Bone marrow (tissue), 2 donors: Measurements from ENCODE around the gene FOSL2.

Experiments used
- DNase-seq, 2 donors: peaks; one replicate each; lab custom pipeline; 2025; lab: John Stamatoyannopoulos, UW

FOSL2 gene

DNA sequence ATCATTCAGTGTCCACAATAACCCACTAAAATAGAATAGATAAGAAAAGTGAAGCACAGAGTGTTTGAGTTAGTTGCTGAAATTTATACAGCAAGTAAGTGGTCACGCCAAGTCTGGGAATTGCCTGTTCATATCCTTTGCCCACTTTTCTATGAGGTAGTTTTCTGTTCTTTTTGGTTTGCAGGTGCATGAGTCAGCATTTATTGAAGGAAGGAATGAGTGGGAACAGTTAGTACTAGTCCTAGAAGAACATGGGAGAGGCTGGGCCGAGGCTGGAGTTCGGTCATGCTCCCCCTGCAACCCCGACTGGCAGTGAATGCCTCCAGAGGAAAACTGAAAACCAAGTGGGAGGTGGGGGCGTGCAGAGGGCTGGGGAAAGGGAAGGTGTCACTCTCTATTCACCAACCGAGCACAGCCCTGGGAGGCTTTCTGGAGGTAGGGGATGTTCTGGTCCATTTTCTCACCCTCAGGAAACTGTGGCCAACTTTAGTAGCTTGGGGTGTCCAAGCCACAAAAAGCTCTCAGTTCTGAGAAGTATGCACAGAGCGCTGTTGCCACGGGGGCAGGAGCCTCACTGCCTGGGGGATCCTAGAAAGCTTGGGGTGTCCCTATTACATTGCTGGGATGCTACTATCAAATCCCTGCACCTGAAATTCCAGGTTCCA lies 41.4 kb downstream of the FOSL2 start:
- DNase-seq = no peak

DNA sequence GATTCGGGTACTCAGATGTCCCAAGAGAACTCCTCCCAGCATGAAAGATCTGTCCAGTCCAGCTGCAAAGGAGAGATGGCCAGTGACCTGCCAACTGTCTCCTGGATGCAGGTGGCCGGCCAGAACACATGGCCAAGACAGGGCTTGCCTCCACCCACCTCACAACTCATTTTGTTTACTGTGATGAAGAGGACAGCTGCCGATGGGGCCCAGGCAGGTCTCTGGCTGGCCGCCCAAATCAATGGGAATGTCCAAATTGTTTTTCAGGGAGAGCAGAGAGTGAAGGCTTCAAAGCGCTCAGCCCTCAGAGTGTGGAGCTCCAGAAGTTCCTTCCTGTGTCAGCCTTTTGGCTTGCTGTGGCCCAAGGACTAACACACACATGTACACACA lies 41.9 kb downstream of the FOSL2 start:
- no peak for DNase-seq

DNA sequence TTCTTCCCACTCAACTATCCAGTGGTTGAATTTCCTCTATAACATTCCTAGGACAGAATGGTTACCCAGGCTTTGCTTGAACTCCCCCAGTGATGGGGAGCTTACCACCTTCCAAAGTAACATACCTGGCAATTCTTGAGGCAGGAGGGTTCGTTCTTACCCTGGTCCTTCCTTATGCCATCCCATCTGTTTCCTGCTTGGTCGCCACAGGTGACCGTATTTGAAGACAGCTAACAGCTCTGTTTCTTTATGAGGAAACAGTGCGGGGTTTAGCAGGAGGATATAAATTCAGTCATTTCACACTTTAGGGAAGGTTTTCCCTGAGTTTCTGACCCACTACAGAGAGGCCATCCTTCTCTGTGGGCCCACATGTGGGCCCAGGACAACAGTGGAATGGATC lies 42.6 kb downstream of the FOSL2 start:
- DNase-seq = peak in 1 of 2 donors; percentile 37

DNA sequence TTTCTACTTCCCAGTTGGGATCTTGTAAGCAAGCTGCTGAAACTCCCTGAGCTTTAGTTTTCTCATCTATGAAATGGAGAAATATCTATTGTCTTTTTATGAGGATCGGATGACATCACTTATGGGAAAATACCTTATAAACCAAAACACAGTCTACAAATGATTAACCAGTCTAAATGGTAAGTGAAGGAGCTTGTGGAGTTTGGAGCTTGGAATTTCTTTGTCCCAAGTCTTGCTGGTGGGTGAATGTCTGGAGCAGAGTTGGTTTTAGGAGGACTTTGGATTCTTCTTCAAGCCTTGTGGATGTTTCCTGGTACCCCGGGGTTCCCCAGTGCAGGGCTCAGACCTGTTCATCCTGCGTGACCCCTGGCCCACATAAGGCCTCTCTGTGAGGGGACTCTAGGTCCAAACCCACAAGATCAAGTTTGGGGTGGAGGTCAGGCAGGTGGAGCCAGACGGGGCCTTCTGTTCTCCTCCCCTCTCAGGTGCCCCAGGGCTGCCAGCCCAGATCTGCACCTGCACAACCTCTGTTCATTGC lies 43.2 kb downstream of the FOSL2 start:
- no peak for DNase-seq

DNA sequence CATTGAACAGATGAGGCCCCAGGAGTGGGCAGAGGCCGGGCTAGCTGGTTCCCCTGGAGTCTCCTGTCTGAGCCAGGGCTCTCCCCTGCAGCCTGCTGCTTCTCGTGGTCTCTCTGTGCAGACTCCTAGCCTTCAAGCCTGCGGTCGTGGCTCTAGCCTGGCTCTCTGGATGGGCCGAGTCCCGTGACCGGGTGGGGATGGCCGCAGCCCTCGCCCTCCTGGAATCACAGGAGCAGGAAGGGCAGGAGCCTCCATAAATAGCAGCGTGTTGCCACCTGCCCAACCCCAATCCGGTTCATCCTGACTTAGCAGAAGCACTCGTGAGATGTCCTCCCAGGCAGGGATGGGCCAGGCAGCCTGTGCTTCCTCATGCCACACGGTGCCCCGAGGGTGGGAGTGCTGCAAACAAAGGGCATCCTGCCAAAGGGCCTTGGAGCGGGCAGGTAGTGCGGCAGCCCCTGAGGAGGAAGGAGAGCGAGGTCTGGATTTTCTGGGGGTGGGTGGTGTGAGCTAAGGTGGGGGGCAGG lies 43.9 kb downstream of the FOSL2 start:
- no peak for DNase-seq

DNA sequence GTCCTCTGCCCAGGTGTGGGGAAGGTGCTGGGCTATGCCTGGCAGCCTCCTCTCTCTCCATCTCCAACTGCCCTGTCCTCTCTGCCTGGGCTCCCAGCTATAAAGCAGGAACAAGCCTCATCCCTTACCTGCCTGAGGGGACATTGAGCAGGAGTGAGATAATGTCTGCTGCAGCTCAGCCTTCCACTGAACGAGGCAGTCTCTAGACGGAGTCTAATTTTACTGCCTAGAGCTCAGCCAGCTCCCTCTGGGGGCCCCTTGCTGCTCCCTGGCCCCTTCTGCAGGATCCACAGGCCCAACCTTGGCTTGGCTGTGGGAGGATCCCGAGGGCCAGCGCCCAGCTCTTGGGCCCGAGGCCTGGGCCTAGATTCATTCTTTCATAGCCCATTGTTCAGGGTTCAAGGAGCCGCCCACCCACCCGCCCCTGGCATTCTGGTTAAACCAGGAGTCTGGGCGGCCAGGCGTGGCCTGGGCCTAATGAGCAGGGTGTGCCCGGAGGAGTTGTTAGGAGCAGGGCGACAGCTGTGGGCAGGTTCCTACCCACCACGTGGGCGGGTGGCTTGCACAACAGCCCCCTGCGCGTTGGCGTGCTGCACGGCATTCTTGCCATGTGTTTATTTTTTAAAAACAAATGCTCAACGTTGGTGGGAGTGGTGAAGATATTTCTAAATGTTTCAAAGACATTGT lies 44.6 kb downstream of the FOSL2 start:
- DNase-seq = no peak

DNA sequence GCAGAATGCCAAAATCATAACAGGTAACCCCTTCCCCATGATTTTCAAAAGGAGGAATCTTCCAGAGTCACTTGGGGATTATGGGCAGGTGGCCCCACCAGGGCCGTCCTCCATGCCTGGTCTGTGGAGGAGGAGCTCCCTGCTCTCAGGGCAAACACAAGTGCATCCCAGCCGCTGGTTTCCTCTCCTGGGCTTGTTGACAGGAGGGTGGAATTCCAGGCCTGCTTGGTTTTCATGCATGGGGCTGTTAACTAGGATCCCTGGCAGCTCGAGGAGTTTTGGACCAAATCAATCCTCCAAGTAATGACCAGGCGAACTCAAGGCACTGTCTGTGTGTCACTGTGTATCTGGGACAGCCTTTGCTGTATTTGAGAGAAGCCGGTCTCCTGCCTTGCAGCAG lies 45.3 kb downstream of the FOSL2 start:
- DNase-seq = no peak

DNA sequence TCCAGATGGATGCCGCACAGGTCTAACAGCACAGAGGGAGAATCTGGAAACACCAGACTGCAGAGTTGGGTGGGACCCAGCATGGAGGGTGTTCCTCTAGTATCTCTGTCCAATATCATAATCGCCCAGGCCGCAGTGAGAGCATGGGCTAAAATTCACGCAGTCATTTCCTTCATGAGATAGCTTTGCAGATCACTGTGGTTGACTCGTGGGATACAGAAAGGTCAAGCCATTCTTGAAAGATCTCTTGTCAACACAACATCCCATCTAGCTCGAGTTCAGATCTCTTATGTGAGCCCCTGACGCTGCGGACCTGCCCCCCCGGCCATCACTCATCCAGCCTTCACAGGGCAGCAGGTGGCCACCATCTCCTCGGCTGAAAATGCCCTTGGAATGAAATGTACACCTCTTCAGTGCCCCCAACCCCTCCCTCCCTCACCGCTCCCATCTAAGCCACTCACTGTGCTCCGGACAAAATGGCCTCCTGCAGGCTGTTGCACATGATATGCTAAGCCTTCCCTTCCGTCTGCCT lies 45.9 kb downstream of the FOSL2 start:
- DNase-seq = no peak

DNA sequence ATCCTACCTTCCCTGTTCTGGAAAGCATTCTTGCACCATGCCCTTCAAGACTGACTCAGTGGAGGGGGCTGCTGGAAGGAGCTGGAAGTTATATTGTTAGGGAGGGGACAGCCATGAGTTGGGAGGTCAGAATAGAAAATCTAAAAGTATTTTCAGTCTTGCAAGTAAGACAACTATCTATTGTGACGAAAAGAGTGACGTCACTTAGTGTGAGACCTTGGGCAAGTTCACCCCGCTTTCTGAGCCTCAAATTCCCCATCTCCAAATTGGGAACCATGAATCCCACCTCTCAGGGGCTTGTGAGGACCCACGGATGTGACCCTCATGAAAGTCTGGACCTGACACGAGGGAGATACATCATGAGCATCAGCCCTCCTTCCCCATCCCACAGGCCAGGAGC lies 46.5 kb downstream of the FOSL2 start:
- no peak for DNase-seq

DNA sequence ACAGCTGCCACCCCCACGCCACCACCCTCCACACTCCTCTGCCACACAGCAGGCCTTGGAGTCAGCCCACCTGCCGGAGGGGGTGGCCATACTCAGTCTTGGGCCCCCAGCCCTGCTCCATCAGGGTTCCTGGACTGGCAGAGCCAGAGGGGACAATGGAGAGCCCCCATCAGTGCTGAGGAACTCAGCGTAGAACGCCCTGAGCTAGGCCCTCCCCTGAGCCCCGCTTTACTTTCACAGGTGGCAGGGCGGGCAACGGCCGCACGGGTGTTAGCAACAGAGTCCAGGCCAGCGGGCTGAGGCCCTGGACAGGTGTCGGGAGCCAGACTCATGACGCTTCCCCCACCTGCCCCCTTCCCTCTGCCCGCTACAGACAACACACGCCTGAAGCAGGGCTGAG lies 47.1 kb downstream of the FOSL2 start:
- no peak for DNase-seq

DNA sequence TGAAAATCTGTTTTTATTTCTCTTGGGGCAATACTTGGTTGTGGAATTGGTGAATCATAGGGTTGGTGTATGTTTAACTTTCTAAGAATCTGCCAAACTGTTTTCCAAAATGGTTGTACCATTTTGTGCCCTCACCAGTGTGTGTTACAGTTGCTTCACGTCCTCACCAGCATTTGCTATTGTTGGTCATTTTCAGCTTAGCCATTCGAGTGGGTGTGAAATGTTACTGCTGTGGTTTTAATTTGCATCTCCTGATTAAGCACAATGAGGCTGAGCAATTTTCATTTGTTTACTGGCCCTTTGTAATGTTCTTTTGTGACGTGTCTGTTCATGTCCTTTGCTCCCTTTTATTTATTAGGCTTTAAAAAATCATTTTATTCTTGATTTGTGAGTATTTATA lies 49.7 kb downstream of the FOSL2 start:
- DNase-seq = no peak

DNA sequence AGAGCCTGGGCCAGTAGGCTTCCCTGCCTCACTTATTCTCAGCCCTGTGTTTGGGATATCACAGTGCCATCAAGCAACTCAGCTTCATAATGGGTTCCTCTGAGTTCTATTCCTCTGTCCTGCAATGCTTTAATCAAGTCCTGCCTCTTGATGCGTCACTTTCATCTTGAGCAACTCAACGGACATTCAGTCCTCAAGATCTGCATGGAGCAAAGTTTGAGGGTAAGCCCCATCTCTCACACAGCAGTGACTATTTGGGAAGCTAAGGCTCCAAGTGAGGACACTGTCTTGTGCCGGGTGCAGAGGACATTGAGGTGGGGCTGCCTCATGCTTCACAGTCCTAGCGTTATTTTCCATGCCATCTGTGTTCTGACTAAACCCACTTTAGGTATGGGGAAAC lies 52.3 kb downstream of the FOSL2 start:
- DNase-seq = no peak

DNA sequence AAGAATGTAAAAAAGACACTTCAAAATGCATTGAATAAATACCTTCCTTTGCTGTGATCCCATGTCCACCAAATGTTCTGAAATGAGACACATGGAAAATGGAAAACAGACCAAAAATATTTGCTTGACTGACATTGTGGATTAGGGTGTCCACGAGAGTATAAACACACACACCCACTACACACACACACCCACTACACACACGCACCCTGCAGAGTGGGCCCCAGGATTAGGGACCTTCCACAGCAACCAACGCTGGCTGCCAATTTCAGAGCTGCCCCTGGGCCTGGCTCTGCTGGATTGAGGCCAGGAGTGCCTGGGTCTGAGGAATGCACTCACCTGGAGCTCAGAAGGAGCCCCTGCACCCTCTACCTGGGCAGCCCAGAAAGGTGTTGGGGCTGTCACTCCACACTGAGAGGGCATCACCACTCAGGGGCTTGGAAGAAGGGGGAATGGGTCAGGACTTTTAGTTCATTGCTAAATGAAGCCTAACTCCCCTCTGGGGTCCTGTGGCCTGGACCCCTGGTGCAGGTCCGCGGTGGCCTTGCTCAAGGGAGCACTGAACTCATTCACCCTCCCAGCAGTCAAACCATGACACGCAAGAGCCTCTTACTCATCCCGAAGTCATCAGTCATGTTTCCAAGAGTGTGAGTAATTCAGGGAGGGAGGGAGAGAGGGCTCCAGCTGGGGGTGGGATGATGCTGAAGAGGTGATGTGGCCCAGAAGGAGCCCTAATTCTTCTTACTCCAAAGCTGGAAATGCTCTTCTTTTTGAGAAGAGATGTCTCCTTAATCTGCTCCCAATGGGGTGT lies 53.0 kb downstream of the FOSL2 start:
- DNase-seq = peak in 1 of 2 donors; percentile 23

DNA sequence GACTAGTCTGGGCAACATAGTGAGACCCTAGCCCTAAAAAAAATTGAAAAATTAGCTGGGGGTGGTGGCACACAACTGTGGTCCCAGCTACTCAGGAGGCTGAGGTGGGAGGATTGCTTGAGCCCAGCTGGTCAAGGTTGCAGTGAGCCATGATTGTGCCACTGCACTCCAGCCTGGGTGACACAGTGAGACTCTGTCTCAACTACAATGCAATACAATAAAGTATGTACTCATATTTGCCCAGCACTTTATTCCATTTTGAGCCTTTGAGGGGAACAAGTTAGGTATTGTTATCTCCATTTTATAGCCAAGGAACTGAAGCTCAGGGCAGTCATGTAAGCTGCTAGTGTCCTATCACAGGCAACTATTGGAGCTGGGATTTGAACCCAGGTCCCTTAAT lies 53.9 kb downstream of the FOSL2 start:
- no peak for DNase-seq

DNA sequence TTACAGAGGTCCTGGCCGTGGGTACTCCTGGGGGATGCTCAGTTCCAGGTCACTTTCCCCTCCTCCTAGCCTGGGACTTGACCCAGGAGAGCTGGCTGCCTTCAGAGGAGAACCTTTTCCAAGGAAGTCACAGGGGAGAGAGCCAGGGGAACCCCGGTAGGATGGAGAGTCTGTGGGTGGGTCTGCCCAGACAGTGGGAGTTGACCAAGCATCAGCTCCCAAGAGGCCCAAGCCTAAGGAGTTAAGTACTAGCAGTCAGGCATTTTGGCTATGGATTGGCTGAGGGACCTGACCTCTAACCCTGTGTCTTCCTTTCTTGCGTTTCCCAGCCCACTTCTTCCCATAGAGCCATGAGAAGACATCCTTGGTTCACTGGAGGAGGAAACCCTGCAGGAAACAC lies 54.4 kb downstream of the FOSL2 start:
- no peak for DNase-seq

DNA sequence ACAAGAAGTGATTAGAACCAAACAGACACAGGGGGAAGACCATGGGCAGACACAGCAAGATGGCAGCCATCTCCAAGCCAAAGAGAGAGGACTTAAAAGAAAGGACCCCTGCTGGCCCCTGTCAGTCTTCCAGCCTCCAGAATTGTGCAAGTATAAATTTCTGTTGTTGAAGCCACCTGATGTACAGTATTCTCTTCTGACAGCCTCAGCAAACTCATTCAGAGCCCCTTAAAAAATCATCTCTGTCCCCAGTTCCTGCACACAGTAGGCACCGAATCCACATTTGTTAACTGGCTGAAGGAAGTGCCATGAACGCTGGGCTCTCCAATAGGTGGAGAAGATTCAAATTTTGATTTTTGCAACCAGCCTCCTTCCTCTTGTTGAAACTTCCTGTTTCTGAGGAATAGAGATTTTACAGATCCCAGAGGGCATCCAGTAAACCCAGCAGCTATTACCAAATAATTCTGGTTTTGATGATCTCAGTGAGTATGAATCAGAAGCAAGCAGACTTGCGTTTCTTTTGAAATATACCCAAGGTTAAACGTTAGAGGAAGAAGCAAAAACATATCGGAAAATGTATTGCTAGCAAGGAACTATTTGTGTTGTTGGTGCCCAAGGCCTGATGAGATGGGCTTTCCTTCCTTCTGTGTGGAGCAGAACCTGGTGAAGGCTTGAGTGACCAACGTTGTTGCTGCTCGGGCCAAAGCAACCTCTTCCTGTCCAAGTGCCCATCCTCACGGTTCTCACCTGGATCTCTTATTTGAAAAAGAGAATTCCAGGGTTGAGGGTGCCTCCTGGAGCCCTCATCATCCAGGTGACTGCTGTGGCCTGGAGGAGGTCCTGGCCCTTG lies 55.5 kb downstream of the FOSL2 start:
- peak in 1 of 2 donors; percentile 20 for DNase-seq

DNA sequence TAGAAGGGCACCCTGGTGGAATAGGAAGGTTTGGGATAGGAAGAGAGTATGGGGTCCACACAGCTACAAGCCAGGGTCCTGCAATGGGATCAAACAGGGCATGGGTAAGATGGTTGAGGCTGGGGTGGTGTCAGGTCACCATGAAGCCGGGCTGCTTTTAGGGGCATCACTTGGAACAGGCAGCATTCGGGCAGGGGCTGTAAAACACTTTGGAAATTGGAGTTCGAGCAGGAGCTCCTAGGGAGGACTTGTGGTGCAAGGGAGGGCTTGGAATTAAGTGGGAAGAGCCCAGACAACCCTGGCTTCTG lies 56.1 kb downstream of the FOSL2 start:
- no peak for DNase-seq

DNA sequence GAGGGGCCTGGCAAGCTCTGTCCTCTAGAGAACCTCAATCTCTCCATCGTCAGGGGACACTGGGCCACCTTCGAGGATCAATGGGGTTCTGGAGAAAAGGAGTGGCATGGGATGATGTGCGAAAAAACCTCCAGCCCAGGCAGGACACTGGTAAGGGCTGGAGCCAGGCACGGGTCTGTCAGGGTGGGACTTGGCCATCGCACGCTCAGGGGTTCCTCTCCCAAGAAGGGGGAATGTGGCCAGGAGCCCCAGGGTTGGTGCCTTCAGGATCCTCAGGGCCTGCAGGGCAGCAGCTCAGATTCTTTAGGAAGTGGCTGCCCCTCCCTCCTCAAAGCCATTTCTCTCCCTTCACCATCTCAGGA lies 56.4 kb downstream of the FOSL2 start:
- DNase-seq = no peak

DNA sequence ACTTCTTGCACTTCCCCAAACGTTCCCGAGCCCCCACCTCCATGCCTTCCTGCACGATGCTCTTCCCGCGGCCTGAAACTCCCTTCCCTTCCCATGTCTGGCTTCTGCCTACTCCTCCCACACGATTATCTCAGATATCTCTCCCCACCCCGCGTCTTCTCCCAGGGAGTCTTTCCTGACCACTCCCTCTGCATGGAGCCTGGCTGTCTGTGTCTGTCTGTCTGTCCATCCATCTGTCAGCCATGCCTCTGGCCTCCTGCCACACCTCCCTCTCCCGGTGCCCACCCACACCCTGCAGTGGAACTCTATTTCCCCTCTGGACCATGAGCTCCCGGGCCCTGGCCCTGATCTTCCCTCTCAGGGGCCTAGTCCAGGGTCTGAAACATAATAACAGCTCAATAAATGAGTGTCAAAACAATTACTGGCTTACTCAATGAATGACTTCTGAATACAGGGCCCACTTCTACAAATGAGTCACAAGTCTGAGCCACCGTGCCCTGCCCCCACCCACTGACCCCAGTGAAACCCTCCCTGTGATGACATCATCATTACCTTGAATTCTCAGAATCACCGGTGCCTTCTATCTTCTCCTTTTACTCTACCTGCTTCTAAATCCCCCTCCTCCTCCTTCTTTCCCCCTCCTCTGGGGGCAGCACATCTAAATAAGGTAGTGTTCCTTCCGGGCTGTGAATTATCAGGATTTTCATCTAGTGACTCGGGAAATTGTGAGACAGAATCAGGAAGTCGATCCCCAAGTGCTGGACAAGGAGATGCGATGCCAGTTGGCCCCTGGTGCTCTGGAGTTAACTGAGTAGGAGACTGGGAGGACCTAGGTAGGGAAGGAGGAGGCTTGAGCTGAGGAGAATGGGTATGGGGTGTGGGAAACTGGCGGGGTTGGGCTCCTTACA lies 57.1 kb downstream of the FOSL2 start:
- peak; percentile 45 to 63 for DNase-seq

DNA sequence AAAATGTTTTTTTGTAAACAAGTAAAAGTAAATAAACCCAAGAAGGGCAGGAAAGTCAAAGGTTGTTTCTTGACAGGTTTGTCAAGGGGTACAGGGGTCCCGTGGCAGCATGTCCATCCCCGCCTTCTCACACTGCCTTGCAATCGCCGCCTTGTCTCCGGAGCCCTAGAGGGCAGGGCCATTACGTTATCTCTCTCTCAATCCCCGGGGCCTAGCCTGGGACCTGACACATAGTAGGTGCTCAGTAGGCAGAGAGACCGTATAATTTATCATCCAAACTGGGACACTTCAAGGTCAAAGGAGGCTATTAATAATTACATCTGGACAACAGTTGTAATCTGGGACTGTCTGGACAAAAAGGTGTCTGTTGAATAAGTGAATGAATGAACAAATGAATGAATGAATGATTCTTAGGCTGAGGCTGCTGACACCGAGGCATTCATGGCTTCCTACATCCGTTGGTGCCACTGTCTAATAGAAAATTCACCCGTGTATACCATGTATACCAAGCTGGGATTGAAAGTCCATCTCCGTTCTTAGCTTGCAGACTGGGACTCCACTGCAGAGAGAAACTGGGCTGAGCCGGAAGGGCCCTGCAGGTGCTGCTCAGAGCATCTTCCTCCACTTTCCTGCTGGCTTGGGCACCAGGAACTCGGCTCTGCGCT lies 58.4 kb downstream of the FOSL2 start:
- no peak for DNase-seq
